GM21360 (cell line): ENCODE results near the gene P2RY2.
"Not testable (repeated sequence)": the region's sequence is repeated elsewhere in the genome, so short reads cannot be mapped to it uniquely, and the experiment has no call there.

Experiments used
- ATAC-seq: cut with Tn5 transposase; IDR thresholded peaks from one replicate; pipeline ENCODE4 v1.9.1; 2021; ENCODE audit warnings: mild to moderate bottlenecking, moderate library complexity; ENCODE audit not compliant: unreplicated experiment

The P2RY2 gene

DNA sequence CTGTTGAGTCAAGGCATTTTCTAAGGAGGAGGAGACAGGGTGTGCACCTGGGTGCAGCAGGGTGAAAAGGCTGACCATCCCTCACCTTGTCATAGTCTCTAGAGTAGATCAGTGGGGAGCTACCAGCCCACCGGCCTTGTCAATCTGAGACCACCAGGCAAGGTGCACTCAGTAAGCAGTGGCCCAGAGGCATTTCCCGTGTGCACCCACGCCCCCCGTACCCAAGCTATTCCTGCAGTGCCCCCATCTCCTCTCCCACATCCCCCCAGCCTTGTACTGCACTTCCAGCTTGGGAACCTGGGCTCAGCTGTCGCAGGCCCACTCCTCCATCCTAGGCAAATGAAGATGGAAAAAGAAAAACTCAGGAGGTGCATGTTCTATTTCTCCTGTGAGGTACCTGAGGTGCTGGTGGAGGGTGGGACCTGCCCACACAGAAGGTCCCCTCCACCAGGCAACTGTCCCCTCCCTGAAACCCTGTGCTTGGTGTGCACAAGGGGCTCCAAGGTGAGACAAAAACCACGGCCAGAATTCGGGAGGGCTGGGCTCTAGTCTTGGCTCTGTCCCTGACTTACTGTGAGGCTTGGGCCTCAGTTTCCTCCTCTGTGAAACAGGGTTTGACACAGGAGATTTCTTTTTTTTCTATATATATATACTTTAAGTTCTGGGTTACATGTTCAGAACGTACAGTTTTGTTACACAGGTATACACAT is 8.4 kb downstream of the P2RY2 start:
- no peak for ATAC-seq

DNA sequence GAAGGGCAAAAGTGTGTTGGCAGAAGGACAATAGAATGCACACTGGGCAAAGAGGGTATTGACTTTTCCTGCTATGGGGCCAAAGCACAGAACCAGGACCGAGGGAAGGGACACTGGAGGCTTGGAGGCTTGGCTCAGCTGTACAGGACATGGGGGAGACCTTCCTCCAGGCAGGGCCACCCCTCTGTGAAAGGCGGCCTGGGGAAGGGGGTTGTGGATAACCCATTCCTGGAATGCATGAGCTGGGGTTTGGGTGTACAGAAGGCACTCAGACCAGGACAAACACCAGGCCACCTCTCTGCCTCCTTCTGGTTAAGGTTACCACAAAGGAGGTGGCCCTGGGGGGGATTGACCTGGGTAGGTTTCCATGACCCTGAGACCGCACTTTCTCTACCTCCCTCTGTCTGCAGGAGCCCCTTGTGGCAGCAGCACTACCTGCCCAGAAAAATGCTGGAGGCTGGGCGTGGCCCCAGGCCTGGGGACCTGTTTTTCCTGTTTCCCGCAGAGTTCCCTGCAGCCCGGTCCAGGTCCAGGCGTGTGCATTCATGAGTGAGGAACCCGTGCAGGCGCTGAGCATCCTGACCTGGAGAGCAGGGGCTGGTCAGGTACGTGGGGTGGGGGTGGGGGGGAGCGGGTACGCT is 9.6 kb downstream of the P2RY2 start:
- ATAC-seq, result no peak

DNA sequence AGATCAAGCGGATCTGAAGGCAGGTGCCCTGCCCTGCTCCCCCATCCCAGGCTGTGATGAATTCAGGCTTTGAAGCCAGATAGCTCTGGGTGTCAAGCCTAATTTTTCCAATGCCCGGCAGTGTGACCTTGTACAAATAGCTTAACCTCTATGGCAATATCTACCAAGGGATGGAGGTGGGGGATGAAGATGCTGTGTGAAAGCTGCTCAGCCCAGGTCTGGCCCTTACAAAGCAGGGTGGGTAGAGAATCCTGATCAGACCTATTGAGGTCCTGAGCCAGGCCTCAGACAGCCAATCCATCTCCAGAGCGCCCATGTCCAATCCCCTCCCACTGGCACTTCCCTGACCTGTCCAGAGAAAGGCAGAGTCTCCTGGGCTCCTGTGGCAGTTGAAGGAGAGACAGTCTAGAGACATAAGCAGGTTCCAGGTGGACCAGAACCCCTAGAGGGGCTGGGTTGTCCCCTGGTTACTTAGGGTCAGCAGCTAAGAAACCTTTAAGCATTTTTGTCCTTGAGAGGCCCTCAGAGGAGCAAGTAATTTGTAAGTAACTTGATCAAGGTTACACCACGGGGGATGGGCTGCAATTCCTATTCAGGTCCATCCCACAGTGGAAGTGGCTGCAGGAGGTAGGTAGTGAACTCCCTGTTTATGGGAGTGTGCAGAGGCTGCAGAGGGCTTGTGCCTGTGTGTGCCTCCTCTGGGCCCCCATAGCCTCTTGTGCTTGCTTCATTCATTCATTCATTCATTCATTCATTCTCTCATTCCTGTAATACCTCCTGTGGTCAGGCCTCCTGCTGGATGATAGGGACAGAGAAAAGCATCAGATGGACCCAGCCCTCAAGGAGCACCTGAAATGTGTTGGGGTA is 10.4 kb downstream of the P2RY2 start:
- ATAC-seq, result no peak

DNA sequence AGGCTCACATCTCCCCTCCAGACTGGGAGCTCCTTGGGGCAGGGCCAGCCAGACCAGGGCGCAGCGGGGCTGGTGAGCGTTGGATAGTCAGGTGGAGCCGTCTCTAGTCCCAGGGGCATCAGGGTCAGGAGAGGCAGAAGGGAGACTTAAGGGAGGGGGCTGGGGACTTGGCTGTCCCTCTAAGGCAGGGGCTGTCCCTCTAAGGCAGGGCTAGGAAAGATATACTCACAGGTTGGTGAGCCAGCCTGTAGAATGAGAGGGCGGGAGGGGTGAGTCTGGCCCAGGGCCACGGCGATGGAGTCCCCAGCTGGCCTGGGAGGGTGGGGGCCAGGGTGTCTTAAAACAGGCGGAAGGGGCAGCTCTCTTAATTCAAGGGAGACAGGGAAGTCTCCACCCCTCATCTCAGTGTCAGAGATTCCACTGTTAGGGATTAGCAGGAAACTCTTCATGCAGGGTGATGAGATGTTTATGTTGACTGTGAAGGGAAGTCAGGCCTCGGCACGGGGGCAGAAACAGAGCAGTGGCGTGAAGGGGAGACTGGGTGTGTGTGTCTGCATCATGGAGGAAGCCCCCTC is 11.3 kb downstream of the P2RY2 start:
- ATAC-seq, result no peak

DNA sequence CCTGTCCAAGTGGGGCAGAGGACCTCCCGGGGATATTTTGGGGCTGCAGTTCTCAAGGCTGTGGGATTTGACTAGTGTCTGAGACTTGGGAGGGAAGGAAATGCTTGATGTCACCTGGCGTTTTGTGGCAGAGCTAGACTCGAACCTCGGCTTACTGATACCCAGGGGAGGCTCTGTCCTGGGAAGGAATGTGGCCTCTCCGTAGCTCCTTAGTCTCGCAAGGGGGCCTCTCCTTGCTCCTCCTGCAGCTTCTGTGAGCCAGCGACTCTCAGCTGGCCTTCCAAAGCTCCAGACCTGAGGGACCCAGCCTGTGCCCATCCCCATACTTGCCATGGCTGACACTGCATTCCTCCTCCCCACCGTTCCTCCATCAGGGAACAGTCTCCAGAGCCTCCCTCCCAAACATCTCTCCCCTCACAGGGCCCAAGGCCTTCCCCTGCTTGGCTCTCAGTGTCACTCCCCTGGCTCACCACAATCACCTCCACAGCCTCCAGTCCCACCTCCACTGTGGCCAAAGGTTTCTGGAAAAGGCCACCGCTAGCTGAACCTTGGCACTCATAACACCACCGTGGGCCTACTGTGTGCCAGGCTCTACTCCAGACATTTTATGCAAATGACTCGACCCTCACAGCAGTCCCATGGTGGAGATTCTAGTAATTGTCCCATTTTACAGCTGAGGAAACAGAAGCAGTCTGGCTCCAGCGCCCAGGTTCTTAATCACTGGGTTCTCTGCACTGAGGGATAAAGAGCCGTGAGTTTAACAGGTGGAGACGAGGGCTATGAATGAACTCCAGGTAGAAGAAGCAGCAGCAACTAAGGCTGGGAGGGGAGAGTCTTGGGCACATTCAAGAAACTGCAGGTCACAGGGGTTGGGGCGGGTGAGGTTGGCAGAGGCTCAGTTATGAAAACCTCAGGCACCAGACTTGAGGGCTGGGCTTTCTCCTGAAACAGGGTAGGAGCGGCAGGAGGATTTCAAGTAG is 12.1 kb downstream of the P2RY2 start:
- ATAC-seq, result no peak

DNA sequence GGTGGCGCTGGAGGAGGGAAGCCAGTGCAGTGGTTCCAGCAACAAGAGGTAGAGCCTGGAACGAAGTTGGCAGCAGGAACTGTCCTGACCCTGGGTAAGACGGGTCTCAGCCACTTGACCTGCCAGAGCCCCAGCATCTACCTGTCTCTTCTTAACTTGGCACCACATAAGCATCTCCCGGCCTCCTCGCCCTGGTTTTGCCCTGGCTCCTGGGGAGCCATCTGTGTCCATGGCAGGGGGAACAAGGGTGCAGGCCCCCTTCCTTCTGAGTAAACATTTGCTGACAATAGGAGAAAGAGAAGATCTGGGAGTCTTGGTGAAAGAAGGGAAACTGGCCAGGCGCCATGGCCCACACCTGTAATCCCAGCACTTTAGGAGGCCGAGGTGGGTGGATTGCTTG is 12.8 kb downstream of the P2RY2 start:
- no peak for ATAC-seq

DNA sequence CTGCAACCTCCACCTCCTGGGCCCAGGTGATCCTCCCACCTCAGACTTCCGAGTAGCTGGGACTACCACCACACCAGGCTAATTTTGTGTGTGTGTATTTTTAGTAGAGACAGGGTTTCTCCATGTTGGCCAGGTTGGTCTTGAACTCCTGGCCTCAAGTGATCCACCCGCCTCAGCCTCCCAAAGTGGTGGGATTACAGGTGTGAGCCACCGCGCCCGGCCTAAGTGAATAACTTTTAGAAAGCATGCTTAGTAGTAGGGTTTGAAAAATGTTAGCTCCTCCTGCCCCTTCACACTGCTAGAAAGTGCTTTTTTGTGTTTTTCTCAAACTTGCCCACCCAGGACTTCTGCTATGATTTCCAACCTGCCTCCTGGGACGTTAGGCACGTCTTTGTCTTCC is 14.4 kb downstream of the P2RY2 start:
- not testable (repeated sequence) for ATAC-seq

DNA sequence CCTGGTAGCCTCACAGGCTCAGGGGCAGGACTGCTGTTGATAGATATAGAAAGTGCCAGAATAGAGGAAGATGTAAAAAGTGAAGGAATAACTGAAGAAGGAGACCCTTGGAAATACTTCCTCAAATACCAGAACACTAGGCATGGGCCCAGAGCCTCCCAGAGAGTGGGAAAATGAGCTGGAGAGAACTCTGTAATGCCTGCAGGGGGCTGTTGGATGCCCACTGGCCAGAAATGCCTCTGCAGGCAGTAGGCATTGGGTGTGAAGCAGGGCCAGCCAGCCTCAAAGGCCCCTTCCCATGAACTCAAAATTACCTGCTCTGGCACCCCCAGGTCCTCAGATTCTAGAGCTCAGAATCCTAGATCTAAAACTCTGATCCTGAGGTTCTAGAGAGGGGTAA is 15.1 kb downstream of the P2RY2 start:
- ATAC-seq, result no peak

DNA sequence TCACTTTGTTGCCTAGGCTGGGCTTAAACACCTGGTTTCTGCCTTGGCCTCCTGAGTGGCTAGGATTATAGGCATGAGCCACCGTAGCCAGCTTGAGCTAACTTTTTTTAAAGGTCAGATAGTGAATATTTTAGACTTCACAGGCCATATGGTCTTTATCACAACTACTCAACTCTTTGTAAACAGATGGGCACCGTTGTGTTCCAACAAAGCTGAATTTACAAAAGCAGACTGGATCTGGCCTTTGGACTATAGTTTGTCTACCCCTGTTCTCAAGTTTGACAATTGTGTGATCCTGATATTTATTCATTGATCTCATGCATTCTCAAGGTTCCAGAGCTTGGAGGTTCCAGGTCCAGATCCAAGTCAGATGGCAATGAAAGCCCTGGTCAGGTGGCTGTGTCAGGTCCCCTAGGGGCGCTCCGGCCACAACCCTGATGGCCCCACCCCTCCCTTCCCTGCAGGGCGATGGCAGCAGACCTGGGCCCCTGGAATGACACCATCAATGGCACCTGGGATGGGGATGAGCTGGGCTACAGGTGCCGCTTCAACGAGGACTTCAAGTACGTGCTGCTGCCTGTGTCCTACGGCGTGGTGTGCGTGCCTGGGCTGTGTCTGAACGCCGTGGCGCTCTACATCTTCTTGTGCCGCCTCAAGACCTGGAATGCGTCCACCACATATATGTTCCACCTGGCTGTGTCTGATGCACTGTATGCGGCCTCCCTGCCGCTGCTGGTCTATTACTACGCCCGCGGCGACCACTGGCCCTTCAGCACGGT is 15.8 kb downstream of the P2RY2 start:
- ATAC-seq, result no peak

DNA sequence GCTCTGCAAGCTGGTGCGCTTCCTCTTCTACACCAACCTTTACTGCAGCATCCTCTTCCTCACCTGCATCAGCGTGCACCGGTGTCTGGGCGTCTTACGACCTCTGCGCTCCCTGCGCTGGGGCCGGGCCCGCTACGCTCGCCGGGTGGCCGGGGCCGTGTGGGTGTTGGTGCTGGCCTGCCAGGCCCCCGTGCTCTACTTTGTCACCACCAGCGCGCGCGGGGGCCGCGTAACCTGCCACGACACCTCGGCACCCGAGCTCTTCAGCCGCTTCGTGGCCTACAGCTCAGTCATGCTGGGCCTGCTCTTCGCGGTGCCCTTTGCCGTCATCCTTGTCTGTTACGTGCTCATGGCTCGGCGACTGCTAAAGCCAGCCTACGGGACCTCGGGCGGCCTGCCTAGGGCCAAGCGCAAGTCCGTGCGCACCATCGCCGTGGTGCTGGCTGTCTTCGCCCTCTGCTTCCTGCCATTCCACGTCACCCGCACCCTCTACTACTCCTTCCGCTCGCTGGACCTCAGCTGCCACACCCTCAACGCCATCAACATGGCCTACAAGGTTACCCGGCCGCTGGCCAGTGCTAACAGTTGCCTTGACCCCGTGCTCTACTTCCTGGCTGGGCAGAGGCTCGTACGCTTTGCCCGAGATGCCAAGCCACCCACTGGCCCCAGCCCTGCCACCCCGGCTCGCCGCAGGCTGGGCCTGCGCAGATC is 16.5 kb downstream of the P2RY2 start:
- ATAC-seq, result no peak

DNA sequence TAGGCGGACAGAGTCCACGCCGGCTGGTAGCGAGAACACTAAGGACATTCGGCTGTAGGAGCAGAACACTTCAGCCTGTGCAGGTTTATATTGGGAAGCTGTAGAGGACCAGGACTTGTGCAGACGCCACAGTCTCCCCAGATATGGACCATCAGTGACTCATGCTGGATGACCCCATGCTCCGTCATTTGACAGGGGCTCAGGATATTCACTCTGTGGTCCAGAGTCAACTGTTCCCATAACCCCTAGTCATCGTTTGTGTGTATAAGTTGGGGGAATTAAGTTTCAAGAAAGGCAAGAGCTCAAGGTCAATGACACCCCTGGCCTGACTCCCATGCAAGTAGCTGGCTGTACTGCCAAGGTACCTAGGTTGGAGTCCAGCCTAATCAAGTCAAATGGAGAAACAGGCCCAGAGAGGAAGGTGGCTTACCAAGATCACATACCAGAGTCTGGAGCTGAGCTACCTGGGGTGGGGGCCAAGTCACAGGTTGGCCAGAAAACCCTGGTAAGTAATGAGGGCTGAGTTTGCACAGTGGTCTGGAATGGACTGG is 17.2 kb downstream of the P2RY2 start:
- ATAC-seq, result no peak

DNA sequence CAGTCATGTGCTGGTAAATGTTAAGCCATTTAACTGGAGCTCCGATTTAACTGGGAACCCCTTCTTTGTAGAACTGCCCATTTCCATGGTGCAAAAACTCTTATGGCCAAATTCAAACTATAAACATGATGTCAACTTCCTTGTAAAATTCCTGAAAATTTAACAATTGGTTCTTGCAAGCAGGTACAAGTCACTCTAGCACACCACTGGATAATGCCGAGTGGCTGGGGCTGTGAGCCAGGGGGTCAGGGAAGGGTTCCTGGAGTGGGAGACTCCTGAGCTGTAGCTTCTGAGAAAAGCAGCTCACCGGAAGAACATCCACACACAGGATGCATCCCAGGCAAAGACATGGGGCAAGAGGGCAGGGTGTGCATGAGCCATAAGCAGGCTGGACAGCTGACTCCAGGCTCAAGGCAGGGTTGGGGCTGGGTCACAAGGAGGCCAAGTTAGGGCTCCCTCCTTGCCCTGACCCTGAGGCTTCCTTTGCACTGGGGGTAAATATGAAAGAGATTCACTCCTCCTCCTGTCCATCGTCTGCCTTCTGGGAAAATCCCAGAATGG is 18.2 kb downstream of the P2RY2 start:
- ATAC-seq, result no peak

DNA sequence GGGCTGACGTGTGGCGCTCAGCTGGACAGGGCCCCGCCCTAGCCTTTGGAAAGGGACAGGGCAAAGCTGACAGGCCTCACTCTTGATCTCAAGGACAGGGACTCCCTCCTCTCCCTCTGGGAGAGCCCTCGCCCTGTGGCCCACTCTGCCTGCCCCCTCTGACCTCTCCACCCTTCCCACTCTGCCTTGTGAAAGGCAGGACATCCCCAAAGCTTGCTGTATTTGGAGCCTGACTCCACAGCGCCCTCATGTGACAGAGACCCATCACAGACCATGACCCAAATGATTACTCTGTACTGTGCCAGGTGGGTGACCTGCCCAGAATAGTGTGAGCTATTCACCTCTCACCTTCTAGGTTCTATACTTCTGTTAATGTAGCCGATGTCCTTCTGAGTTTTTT is 18.8 kb downstream of the P2RY2 start:
- ATAC-seq, result no peak

DNA sequence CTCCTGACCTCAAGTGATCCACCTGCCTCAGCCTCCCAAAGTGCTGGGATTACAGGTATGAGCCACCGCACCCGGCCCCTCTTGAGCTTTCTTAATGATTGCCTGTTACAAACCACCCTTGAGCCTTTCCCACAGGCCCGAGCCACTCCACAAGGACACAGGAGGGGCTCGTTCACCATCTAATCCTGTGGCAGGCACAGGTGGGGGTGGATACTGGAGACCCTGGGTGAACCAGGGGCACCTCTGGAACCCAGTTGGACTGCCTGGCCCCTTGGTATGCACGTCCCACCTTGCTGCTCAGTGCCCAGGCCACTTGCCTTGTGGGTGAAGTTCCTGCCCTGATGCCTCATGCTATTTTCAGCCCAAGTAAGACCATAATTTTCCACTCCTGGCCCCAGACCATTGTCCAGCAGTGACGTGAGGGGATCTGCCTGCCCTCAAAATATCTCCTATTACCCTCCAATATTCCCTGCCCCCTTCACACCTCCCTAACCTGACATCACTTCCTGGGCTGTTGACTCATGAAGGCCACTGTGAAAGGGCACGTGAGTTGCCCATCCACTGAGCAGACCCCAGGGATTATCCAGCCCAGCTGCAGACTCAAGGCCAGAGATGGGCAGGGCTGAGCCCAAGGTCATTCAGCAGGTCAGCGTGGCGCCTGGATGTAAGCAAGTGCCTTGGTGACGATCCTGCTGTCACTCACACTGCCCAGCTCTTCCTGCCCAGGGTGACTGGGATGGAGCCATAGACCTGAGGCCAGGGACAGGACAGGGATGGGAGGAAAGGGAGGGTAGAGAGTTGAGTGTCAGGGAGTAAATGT is 19.6 kb downstream of the P2RY2 start:
- no peak for ATAC-seq

DNA sequence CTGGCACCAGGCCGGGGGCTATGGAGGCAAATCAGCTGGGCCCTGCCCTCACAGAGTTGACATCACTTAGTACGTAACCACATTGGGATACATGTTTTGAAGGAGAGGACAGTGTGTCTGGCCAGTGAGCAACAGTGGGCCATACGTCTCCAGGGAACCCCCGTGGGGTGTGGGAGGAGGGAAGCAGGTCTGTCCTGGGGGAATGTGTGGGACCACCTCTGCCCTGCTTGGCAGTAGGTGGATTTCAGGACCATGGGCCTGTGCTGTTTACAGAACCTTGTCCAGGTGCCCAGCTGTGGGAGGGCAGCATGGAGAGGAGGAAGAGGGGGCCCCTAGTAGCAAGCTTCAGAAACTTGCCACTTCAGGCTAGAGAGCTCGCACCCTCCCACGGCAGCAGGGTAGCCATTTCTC is 21.0 kb downstream of the P2RY2 start:
- ATAC-seq, result no peak

DNA sequence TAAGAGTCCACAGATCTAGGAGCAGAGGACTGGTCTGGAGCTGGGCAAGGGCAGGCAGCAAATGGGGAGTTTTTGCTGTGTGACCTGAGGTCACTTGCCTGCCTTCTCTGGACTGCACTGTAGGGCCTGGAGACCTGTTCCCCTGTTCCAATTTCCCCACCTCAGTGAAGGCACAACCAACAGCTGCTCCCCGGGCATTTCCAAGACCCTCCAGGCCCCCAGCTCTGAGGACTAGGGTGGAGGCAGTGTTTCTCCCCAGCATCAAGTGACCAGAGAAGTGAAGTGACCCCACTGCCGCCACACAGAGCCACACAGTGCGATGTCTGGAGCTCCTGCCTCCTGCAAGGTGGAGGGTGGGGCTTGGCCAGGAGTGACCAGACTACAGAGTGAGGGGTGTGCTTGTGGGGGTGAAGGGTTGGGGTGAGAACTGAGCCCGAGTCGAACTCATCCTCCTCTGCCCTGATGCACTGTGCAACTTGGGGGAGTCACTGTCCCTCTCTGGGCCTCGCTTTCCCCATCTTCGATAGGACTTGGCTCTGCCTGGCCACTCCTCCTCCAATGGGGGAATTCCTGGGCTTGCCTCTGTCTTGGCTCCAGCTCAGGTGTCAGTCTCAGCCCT is 21.6 kb downstream of the P2RY2 start:
- ATAC-seq, result no peak

DNA sequence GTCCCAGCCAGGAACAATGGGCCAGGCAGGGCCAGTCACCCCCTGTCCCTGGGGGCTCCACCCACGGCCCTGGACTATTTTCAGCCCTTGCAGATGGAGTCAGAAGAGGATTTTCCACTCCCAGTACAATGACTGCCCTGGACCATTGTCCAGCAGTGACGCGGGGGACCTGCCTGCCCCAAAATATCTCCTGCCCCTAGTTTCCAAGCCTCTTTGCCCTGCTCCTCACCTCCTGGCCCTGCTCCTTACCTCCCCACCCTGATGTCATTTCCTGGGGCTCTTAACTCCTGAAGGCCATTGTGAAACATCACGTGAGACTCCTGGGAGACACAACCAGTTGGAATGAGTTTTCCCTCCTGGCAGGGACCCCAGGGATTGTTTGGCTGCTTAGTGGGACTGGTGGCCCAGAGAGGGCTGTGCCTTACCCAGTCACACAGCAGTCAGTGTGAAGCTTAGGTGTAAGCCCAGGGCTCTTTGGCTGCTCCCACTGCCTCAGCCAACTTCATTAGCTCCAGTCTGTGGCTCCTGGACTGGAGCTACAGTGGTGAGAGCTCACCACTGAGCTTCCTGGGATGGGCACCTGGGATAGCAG is 22.2 kb downstream of the P2RY2 start:
- no peak for ATAC-seq
